Measurements from ENCODE around the gene CCDC127. TPM values are rescaled to one million over a fixed set of nuclear protein-coding genes. Genes with fewer than 3 reads are reported as not detected.
"Not testable (repeated sequence)": the region's sequence is repeated elsewhere in the genome, so short reads cannot be mapped to it uniquely, and the experiment has no call there.

The CCDC127 gene
- total RNA-seq, 1 donor from 2014 or later = 9.7 TPM

DNA sequence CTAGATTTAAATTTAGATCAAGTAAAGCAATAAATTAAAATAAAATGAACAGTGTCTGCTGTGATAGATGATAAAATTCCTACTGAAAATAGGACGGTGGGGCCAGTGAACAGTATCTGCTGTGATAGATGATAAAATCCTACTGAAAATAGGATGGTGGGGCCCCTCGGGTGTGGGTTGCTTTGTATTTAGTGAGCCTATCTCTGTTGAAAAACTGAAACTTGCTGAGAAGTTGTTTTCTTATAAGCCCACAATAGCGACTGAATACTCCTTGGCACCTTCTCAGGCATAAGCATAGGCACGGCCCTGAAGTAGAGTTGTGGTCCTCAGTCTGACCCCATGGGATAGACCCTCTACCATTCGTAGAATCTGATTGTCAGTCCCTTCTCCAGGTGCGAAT, 5.8 kb upstream of the CCDC127 start:
- Mint-ChIP-seq H3K27me3 (ENCODE audit: low read depth) (no peaks in the 10 kb centered on the region), H3K4me1 (peaks cover 22% of the 10 kb centered on the region), H3K27ac (no peak overlapping the region), H3K4me3 (no peak overlapping the region), H3K36me3 (peaks cover 27% of the 10 kb centered on the region), H3K9me3 (no peaks in the 10 kb centered on the region)
- no peak for DNase-seq (ENCODE audit: low spot score in 2 of 2, unreplicated experiment in 2 of 2)
- TF ChIP-seq, protein P1, sequence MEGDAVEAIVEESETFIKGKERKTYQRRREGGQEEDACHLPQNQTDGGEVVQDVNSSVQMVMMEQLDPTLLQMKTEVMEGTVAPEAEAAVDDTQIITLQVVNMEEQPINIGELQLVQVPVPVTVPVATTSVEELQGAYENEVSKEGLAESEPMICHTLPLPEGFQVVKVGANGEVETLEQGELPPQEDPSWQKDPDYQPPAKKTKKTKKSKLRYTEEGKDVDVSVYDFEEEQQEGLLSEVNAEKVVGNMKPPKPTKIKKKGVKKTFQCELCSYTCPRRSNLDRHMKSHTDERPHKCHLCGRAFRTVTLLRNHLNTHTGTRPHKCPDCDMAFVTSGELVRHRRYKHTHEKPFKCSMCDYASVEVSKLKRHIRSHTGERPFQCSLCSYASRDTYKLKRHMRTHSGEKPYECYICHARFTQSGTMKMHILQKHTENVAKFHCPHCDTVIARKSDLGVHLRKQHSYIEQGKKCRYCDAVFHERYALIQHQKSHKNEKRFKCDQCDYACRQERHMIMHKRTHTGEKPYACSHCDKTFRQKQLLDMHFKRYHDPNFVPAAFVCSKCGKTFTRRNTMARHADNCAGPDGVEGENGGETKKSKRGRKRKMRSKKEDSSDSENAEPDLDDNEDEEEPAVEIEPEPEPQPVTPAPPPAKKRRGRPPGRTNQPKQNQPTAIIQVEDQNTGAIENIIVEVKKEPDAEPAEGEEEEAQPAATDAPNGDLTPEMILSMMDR (IDR thresholded peaks at IDR 0.05; ENCODE audit: unreplicated experiment) = no peak

DNA sequence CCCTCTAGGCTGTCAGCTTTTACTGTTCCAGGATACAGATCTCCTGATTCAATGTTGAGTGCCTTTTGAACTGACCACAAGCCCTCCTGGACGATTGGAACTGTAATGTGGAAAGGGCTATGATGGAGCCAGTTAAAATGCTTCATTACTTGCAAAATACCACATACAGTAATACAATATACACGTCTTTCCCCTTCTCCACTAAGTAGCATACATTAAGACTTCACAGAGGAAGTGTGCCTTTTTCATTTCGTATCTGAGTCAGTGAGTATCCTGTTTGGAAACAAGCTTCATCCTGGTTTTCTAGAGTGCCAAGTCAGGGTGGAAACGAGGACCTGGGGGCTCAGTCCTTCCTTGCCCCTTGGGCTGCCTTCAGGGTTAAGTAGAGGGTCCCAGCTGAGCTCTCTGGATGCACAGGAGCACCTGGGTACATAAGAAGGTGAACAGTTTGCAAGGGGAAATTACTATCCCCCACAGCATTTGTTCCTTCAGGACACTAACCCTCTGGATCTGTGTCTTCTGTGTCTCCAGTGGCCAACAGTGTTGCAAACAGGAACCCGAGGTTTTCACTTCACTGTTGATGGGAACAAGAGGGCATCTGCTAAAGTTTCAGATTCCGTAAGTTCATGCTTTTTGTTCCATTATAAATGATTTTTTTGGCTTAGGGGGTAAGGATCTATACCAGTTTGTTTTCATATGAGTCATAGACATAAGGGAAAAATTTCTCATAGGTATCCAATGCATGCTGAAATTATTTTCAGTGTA, 5.2 kb upstream of the CCDC127 start:
- not testable (repeated sequence) for DNase-seq (ENCODE audit: low spot score in 2 of 2, unreplicated experiment in 2 of 2); H3K27me3 Mint-ChIP-seq (ENCODE audit: low read depth); H3K4me3 Mint-ChIP-seq; H3K27ac Mint-ChIP-seq; H3K9me3 Mint-ChIP-seq
- Mint-ChIP-seq H3K4me1 (peaks cover 22% of the 10 kb centered on the region), H3K36me3 (peaks cover 24% of the 10 kb centered on the region)

DNA sequence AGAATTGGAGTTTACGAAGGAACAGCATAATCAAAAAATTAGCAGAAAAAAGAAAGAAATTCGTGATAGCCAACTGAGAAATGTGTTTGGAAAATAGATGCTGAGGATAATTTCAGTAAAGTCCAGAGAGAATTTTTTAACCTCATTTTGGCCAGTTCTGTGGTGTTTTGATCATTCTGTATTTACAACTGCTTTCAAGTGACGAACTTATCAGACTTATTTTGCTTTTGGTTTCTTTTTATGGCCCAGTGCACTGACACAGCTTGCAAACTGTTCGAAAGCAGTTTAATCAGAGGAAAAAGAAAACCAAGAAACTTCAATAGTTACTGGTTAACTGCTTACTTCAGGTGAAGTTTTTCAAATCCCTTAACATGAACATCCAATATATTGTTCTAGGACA, 2.0 kb upstream of the CCDC127 start:
- H3K9me3 Mint-ChIP-seq = no peaks in the 10 kb centered on the region
- TF ChIP-seq, protein P1 (IDR thresholded peaks at IDR 0.05; ENCODE audit: unreplicated experiment) = no peak
- H3K27me3 Mint-ChIP-seq (ENCODE audit: low read depth) = no peaks in the 10 kb centered on the region
- no peak for DNase-seq (ENCODE audit: low spot score in 2 of 2, unreplicated experiment in 2 of 2)
- peaks cover 7% of the 10 kb centered on the region for H3K36me3 Mint-ChIP-seq
- H3K4me3 Mint-ChIP-seq = peak overlapping the region; percentile 92
- H3K4me1 Mint-ChIP-seq = peaks cover 33% of the 10 kb centered on the region
- H3K27ac Mint-ChIP-seq = no peak overlapping the region

DNA sequence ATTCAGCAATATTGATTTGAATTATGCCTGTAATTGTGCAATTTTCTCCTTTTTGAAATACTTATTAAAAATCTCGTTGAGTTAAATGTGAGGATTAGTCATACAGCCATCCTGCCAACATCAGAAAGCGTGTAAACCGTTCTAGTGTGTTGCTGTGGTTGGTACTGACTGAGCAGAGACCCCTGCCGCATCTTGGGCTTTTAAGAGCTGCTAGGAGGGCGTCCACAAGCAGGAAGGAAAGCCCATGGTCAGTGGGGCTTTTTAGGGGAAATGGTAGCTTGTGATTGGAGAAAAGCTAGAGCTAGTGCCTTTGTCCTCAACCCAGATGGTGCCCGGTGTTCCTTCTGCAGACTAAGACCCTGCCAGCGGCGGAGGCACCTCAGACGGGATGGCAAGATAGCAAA, 1.5 kb upstream of the CCDC127 start:
- H3K27ac Mint-ChIP-seq = no peak overlapping the region
- DNase-seq (ENCODE audit: low spot score in 2 of 2, unreplicated experiment in 2 of 2) = no peak
- H3K27me3 Mint-ChIP-seq (ENCODE audit: low read depth) = no peaks in the 10 kb centered on the region
- TF ChIP-seq, protein P1 (IDR thresholded peaks at IDR 0.05; ENCODE audit: unreplicated experiment) = no peak
- H3K4me3 Mint-ChIP-seq = peak overlapping the region; percentile 92
- peaks cover 4% of the 10 kb centered on the region for H3K36me3 Mint-ChIP-seq
- H3K9me3 Mint-ChIP-seq = no peaks in the 10 kb centered on the region
- peaks cover 34% of the 10 kb centered on the region for H3K4me1 Mint-ChIP-seq

DNA sequence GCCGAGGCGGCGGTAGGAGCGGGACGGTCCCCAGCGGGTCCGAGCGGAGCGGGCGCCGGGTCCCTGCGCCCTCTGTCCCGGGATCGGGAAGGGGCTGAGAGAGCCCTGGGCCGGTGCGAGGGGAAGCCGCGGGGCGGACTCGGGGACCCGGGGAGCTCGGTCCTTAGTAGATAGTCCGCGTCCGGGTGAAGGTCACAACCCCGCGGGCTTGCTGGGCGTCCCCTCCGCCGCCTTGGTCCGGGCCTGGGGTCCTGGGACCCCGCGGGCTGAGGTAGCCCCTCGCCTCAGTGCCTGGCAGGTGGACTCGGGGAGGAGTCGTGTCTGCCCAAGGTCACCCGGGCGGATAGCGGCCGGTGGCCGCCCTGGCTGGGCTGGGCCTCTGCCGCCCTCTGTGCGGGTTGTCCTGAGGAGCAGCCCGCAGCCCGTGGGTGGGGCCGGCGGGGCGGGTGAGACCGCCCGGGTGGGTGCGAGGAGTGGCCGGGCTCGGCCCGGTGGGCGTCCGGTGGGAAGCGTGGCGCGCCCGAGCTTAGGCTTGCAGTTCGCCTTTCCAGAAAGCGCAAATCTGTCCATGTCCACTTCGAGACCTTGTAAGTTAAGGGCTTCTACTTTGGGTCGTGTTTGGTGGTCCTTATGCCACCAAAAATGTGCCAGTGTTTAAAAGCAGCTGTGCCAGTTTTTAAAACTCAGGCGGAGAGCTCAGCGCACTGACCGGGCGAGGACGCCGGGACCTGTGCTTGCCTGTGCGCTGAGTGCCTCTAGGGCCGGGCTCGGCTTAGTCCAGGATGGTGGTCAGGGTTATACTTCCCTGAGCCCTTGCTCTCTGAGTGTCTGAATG, 721 bp upstream of the CCDC127 start:
- TF ChIP-seq, protein P1 (IDR thresholded peaks at IDR 0.05; ENCODE audit: unreplicated experiment) = no peak
- Mint-ChIP-seq H3K27ac (peak overlapping the region; percentile 93), H3K27me3 (ENCODE audit: low read depth) (no peaks in the 10 kb centered on the region), H3K36me3 (peaks cover 12% of the 10 kb centered on the region), H3K4me3 (peak overlapping the region; percentile 92), H3K4me1 (peaks cover 35% of the 10 kb centered on the region), H3K9me3 (no peaks in the 10 kb centered on the region)
- DNase-seq (ENCODE audit: low spot score in 2 of 2, unreplicated experiment in 2 of 2) = peak in 1 of 2 experiments; percentile 49

DNA sequence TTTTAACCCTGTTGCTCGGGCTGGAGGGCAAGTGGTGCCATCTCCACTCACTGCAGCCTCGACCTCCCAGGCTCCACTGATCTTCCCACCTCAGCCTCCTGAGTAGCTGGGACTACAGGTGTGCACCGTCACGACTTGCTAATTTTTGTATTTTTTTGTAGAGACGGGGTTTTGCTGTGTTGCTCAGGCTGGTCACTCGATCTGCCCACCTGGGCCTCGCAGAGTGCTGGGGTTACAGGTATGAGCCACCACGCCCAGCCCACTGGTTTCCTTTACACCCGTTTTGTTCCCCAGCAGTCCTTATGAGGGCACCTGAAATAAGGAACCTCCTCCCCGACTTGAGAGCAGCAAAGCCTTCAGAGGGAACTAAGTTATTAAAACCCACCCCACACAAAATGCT, 1.9 kb downstream of the CCDC127 start:
- Mint-ChIP-seq H3K36me3 (peaks cover 13% of the 10 kb centered on the region), H3K4me1 (peaks cover 31% of the 10 kb centered on the region)
- not testable (repeated sequence) for H3K27me3 Mint-ChIP-seq (ENCODE audit: low read depth); H3K27ac Mint-ChIP-seq; H3K4me3 Mint-ChIP-seq; H3K9me3 Mint-ChIP-seq; DNase-seq (ENCODE audit: low spot score in 2 of 2, unreplicated experiment in 2 of 2)

DNA sequence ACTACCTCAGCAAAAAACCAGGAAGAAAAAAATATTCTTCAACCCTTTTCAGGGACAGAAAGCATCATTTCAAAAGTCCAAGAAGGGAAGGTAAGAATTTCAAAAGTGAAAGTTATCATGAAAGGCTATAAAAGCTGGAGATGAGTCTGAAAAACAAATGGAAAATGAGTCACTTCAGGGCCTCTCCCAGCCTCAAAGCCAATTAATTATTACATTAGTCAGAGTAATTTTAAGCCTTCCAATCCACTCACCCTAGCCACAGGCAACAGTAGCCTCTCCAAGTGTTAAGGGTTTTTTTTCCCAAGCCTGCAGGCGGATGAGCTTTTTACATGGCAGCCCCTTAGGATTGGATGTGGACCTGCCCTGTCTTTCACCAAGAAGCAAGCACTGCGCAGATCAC, 2.7 kb downstream of the CCDC127 start:
- H3K36me3 Mint-ChIP-seq = peaks cover 13% of the 10 kb centered on the region
- not testable (repeated sequence) for DNase-seq (ENCODE audit: low spot score in 2 of 2, unreplicated experiment in 2 of 2); H3K9me3 Mint-ChIP-seq; H3K27me3 Mint-ChIP-seq (ENCODE audit: low read depth); H3K4me3 Mint-ChIP-seq
- H3K27ac Mint-ChIP-seq = peak overlapping the region; percentile 66
- H3K4me1 Mint-ChIP-seq = peaks cover 27% of the 10 kb centered on the region
